GM12878 (cell line): ENCODE measurements around the gene KCNJ13.

Source experiments
- EZH2 ChIP-seq: IDR thresholded peaks from 2 replicates; pipeline ENCODE4 v1.6.1; 2012; ENCODE audit warnings: low read depth, mild to moderate bottlenecking, control low read depth, inconsistent platforms, low read length, borderline replicate concordance; ENCODE audit not compliant: control insufficient read depth
- GATAD2B ChIP-seq: fragments of 450-650 bp; conservative IDR thresholded peaks from 2 replicates; pipeline ENCODE4 v1.6.1; 2017; ENCODE audit warnings: low read depth, mild to moderate bottlenecking, moderate library complexity
- HDAC6 ChIP-seq: fragments of 200-600 bp; sonication (generic); IDR thresholded peaks from one replicate; pipeline ENCODE4 v1.8.0; 2017; ENCODE audit warnings: antibody characterized with exemption; ENCODE audit not compliant: unreplicated experiment
- IRF4 ChIP-seq: IDR thresholded peaks from 2 replicates; pipeline ENCODE4 v1.6.1; 2011; ENCODE audit warnings: low read depth, low read length
- JUNB ChIP-seq: IDR thresholded peaks from 2 replicates; pipeline ENCODE4 v1.6.1; 2016; ENCODE audit warnings: antibody characterized with exemption, mild to moderate bottlenecking
- MXI1 ChIP-seq: fragments of 150-350 bp; IDR thresholded peaks from 2 replicates; pipeline ENCODE4 v1.6.1; 2011; ENCODE audit warnings: low read depth, mild to moderate bottlenecking, inconsistent platforms, low read length, improper control_type of control experiment
- MYC ChIP-seq: IDR thresholded peaks from 2 replicates; pipeline ENCODE4 v1.6.1; 2011; ENCODE audit warnings: mild to moderate bottlenecking, low read length, moderate library complexity, inconsistent platforms; ENCODE audit not compliant: insufficient read depth, insufficient replicate concordance, insufficient read length, severe bottlenecking
- SPI1 ChIP-seq: IDR thresholded peaks from 2 replicates; pipeline ENCODE4 v1.6.1; 2011; ENCODE audit warnings: low read depth, mild to moderate bottlenecking, low read length, moderate library complexity, borderline replicate concordance; ENCODE audit not compliant: insufficient read depth
- STAT1 ChIP-seq: fragments of 450-650 bp; conservative IDR thresholded peaks from 2 replicates; pipeline ENCODE4 v1.6.1; 2014; ENCODE audit warnings: antibody characterized with exemption, mild to moderate bottlenecking
- TF ChIP-seq, protein P1 (sequence below), 3 experiments: IDR thresholded peaks in 2 of 3; conservative IDR thresholded peaks in 1 of 3; 2 replicates each; pipeline ENCODE4 v1.5.1; 2011; ENCODE audit warnings: low read depth in 3 of 3, low read length in 3 of 3, mild to moderate bottlenecking in 3 of 3, control low read depth in 2 of 3, moderate library complexity in 2 of 3, inconsistent platforms in 1 of 3, mixed read lengths in 1 of 3; ENCODE audit not compliant: control insufficient read depth in 2 of 3, insufficient read depth in 1 of 3; ENCODE audit errors: extremely low read depth in 1 of 3
- TF ChIP-seq, protein P2 (sequence below): fragments of 450-650 bp; formaldehyde crosslinking; IDR thresholded peaks from 2 replicates; pipeline ENCODE4 v1.5.0; 2022; ENCODE audit warnings: mild to moderate bottlenecking, missing genetic modification characterization

DNA sequence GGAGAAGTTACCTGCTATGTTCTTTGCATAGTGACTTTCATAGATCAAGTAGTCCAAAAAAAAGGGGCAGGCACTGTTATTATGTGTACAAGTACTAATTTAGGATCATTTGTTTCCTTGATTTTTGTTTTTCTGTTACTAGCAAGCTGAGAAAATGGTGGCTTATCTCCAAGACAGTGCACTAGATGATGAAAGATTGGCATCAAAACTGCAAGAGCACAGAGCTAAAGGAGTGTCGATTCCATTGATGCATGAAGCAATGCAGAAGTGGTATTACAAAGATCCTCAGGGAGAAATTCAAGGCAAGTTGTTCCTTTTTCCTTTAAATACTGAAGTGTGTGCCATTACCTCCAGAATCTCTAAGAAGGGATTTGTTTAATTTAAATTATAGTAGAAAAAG lies 19.6 kb upstream of the KCNJ13 start:
- TF ChIP-seq, protein P1, sequence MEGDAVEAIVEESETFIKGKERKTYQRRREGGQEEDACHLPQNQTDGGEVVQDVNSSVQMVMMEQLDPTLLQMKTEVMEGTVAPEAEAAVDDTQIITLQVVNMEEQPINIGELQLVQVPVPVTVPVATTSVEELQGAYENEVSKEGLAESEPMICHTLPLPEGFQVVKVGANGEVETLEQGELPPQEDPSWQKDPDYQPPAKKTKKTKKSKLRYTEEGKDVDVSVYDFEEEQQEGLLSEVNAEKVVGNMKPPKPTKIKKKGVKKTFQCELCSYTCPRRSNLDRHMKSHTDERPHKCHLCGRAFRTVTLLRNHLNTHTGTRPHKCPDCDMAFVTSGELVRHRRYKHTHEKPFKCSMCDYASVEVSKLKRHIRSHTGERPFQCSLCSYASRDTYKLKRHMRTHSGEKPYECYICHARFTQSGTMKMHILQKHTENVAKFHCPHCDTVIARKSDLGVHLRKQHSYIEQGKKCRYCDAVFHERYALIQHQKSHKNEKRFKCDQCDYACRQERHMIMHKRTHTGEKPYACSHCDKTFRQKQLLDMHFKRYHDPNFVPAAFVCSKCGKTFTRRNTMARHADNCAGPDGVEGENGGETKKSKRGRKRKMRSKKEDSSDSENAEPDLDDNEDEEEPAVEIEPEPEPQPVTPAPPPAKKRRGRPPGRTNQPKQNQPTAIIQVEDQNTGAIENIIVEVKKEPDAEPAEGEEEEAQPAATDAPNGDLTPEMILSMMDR (IDR thresholded peaks at IDR 0.05 in 2 of 3, conservative IDR thresholded peaks at IDR 0.05 in 1 of 3; ENCODE audit: control insufficient read depth in 2 of 3, extremely low read depth in 1 of 3, insufficient read depth in 1 of 3, low read depth in 3 of 3, low read length in 3 of 3) = no peak
- no peak for TF ChIP-seq STAT1
- TF ChIP-seq MXI1 = no peak
- TF ChIP-seq MYC = no peak
- TF ChIP-seq, protein P2, sequence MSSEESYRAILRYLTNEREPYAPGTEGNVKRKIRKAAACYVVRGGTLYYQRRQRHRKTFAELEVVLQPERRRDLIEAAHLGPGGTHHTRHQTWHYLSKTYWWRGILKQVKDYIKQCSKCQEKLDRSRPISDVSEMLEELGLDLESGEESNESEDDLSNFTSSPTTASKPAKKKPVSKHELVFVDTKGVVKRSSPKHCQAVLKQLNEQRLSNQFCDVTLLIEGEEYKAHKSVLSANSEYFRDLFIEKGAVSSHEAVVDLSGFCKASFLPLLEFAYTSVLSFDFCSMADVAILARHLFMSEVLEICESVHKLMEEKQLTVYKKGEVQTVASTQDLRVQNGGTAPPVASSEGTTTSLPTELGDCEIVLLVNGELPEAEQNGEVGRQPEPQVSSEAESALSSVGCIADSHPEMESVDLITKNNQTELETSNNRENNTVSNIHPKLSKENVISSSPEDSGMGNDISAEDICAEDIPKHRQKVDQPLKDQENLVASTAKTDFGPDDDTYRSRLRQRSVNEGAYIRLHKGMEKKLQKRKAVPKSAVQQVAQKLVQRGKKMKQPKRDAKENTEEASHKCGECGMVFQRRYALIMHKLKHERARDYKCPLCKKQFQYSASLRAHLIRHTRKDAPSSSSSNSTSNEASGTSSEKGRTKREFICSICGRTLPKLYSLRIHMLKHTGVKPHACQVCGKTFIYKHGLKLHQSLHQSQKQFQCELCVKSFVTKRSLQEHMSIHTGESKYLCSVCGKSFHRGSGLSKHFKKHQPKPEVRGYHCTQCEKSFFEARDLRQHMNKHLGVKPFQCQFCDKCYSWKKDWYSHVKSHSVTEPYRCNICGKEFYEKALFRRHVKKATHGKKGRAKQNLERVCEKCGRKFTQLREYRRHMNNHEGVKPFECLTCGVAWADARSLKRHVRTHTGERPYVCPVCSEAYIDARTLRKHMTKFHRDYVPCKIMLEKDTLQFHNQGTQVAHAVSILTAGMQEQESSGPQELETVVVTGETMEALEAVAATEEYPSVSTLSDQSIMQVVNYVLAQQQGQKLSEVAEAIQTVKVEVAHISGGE = no peak
- TF ChIP-seq EZH2 = no peak
- TF ChIP-seq GATAD2B = no peak
- TF ChIP-seq SPI1 = no peak
- no peak for TF ChIP-seq IRF4
- no peak for TF ChIP-seq JUNB
- no peak for TF ChIP-seq HDAC6
